Measurements from ENCODE around the gene NAB2.

Gene NAB2

GRCh38 chr12:57046086-57046791, 42.7 kb upstream of the NAB2 start:
- TF ChIP-seq, protein P1, sequence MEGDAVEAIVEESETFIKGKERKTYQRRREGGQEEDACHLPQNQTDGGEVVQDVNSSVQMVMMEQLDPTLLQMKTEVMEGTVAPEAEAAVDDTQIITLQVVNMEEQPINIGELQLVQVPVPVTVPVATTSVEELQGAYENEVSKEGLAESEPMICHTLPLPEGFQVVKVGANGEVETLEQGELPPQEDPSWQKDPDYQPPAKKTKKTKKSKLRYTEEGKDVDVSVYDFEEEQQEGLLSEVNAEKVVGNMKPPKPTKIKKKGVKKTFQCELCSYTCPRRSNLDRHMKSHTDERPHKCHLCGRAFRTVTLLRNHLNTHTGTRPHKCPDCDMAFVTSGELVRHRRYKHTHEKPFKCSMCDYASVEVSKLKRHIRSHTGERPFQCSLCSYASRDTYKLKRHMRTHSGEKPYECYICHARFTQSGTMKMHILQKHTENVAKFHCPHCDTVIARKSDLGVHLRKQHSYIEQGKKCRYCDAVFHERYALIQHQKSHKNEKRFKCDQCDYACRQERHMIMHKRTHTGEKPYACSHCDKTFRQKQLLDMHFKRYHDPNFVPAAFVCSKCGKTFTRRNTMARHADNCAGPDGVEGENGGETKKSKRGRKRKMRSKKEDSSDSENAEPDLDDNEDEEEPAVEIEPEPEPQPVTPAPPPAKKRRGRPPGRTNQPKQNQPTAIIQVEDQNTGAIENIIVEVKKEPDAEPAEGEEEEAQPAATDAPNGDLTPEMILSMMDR (IDR thresholded peaks at IDR 0.05; ENCODE audit: low read depth, low read length, missing control alignments), result no peak
- DNase-seq (ENCODE audit: low read depth), result no peak
- no peak overlapping the region for H3K4me3 ChIP-seq (ENCODE audit: low read depth, low read length)

GRCh38 chr12:57046947-57047890, 41.7 kb upstream of the NAB2 start:
- H3K4me3 ChIP-seq (ENCODE audit: low read depth, low read length), result no peak overlapping the region
- no peak for DNase-seq (ENCODE audit: low read depth)
- TF ChIP-seq, protein P1 (IDR thresholded peaks at IDR 0.05; ENCODE audit: low read depth, low read length, missing control alignments), result no peak

DNA sequence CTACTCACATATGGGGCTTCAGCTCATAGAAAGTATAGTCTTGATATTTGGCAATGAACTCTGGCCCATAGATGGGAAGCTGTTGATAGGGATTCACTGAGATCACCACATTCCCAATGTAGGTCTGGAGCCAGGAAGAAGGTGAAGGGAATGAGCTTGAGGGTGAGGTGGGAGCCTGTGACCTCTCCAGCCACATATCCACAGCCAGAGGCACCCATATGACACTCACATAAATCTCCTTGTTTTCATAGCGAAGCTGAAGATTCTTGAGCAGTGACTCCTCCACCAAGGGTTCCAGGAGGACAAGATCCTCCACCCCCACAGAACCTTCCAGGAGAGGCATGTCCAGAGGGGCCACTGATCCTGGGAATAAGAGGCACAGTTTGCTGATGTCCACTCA, 40.9 kb upstream of the NAB2 start:
- no peak for DNase-seq (ENCODE audit: low read depth)
- H3K4me3 ChIP-seq (ENCODE audit: low read depth, low read length), result no peak overlapping the region
- TF ChIP-seq, protein P1 (IDR thresholded peaks at IDR 0.05; ENCODE audit: low read depth, low read length, missing control alignments), result no peak

GRCh38 chr12:57048423-57049118, 40.3 kb upstream of the NAB2 start:
- no peak for DNase-seq (ENCODE audit: low read depth)
- TF ChIP-seq, protein P1 (IDR thresholded peaks at IDR 0.05; ENCODE audit: low read depth, low read length, missing control alignments), result no peak
- H3K4me3 ChIP-seq (ENCODE audit: low read depth, low read length), result no peak overlapping the region

GRCh38 chr12:57049119-57049446, 39.8 kb upstream of the NAB2 start:
- H3K4me3 ChIP-seq (ENCODE audit: low read depth, low read length), result no peak overlapping the region
- TF ChIP-seq, protein P1 (IDR thresholded peaks at IDR 0.05; ENCODE audit: low read depth, low read length, missing control alignments), result no peak
- DNase-seq (ENCODE audit: low read depth), result no peak

DNA sequence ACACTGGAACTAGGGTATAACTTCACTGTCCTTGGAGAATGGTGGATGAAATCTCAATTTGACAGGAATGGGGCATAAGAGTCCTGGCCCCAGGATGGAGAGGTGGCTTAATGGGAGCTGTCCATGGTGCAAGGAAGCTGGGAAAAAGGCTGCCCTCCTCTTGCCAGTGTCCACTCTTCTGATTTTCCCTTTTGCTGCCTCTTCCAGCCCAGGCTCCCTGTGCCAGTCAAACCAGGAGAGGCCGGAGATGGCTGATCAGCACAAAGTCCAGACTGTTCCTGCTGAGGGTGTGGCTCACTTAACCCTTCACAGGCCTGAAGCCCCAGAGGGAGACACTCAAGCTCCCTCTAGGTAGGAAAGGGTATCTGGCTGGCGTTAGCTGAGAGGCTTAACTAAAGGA, 39.0 kb upstream of the NAB2 start, which contains the start of gene MYO1A:
MYO1A (minus strand) TSS at position 240 of the 400 bp plus-strand sequence. CDS start 1,806 bp downstream, outside the sequence.
- no peak within 1 kb of the TSS for H3K4me3 ChIP-seq (ENCODE audit: low read depth, low read length)
- TF ChIP-seq, protein P1 (IDR thresholded peaks at IDR 0.05; ENCODE audit: low read depth, low read length, missing control alignments), result no peak
- DNase-seq (ENCODE audit: low read depth), result no peak
